GM19463 (cell line): Measurements from ENCODE around the gene SGPL1.

ENCODE experiments used
- ATAC-seq: cut with Tn5 transposase; IDR thresholded peaks from one replicate; pipeline ENCODE4 v1.9.1; 2021; ENCODE audit warnings: mild to moderate bottlenecking, moderate library complexity; ENCODE audit not compliant: unreplicated experiment

The SGPL1 gene

DNA sequence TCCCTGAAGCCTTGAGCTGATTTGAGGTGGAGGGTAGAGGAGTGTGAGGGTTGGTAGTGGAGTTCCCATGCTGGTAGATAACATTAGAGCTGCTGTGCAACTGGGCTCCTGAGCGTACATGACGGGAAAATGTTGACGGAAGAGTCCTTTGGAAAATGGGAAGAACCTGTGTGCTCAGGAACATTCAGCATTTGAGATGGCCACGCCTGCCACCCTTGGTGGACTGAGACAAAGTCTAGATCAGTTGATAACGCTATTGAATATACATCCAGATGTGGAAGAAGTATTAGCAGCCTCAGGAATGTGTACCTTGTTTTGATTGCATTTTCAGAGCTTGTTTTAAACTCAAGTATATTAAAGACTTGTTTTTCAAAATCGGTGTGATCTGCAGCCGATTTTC, 56.5 kb downstream of the SGPL1 start:
- ATAC-seq: no peak

DNA sequence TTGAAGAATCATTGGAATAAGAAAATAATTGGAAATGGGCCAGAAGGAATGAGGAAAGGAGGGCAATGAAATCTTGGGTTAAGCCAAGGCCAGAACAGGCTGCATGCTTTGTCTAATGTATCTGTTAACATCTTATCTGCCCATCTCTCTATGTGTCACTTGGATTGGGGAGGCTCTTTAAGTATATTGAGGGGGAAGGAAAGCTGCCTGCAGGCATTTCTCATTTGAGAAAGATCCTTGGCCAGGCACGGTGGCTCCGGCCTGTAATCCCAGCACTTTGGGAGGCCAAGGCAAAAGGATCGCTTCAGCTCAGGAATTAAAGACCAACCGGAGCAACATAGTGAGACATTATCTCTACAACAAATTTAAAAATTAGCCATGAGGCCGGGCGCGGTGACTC, 58.3 kb downstream of the SGPL1 start:
- no peak for ATAC-seq

DNA sequence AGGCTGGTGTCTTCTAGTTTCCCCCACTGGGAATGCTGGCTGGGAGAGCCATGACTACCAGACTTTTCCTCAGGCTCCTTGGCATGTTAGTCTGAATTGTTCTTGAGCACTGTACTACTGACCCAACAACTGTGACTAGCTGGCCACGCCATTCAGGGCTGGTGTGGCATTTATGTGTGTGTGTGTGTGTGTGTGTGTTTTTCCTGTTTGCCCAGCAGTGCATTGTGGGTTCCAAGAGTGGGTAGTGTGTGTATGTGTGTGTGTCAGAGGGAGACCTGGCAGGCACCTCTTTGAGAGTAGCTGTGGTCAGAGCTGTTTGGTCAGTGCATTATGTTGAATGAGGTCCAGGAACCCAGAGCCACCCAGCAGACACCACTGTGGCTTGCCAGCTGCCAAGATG, 63.5 kb downstream of the SGPL1 start:
- ATAC-seq: no peak

DNA sequence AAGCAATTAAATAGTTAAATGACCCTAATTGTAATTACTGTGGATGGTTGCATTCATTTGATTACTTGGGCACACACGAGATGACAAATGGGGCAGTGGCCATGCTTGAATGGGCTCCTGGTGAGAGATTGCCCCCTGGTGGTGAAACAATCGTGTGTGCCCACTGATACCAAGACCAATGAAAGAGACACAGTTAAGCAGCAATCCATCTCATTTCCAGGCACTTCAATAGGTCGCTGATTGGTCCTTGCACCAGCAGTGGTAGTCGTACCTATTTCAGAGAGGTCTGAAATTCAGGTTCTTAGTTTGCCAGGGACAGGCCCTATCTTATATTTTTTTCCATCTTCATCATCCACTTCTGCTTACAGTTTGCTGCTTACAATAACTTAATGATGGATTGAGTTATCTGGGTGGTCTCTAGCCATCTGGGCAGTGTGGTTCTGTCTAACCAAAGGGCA, 64.4 kb downstream of the SGPL1 start:
- ATAC-seq: peak; percentile 57

DNA sequence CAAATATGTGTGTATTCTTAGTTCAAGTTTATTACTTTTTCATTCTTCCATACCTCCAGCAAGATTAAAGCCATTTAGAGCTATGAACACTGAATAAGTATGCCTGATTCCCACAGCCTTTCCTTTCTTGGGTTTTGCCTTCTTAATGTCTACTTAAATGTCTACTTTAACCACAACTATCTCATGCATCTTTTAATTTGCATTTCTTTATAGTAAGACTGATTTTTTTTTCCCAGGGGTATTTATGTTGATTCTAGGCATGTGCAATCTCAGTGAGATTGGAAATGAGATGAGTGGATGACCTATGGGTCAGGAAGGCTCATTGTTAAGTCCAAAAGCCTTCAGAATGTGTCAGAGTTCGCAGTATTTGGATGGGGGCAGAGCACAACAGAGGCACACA, 69.0 kb downstream of the SGPL1 start:
- no peak for ATAC-seq

DNA sequence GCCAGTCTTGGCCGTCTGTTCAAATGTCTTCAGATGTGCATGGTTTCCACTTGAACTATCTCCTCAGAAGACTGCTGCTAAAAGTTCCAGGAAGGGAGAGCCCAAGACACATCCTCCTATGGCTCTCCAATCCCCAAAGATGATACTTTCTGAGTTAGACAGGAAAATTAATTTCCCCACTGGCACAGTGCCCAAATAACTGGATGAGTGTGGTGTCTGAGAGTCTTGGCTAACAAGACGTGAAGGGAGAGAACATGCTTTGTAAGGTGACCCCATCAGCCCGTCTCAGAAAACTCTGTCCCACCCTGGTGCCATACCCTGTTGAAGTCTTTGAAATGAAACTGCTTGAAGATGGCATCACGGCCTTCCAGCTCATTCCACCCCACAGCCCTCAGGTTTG, 69.7 kb downstream of the SGPL1 start:
- no peak for ATAC-seq

DNA sequence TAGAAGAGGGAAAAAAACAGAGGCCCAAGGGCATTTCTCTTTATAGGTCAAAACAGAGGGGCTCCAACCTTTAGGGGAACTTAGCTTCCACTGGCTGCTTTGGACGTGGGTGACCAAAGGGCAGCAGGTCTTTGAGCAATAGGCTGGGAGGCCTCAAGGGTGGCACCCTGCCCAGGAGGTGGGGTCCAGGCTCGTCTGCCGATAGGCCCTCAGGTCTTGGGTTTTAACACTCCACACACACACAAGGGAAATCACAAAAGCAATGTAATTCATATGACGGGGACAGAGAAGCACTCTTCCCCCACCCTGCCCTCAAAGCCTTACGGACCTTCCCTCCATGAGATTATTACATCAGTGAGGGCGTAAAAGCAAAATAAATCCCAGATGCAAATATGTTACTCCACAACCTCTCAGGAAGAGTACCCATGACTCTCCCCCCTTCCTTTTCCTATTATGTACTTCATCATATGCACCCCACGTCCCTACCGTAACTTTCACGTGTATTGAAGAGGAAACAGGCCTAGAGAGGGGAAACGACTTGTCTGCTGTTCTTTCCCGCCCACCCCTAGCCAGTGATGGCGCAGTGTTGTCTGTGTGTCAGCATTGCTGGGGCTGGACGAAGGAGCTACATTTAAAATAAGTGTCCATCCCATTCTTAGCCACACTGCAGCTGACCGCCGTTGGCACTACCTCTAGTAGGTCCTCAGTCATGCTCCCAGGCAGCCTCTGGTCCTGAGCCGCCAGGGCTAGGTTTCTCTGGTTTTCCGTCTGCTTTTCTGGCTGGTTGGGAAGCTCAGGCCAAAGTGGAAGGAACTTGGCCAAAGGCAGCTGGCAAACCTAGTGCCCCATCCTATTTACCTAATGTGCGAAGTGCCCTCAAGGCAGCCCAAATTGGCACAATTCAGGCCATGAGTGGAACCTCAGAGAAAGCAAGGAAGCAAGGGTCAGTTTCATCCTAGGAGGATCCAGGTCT, 70.5 kb downstream of the SGPL1 start:
- no peak for ATAC-seq

DNA sequence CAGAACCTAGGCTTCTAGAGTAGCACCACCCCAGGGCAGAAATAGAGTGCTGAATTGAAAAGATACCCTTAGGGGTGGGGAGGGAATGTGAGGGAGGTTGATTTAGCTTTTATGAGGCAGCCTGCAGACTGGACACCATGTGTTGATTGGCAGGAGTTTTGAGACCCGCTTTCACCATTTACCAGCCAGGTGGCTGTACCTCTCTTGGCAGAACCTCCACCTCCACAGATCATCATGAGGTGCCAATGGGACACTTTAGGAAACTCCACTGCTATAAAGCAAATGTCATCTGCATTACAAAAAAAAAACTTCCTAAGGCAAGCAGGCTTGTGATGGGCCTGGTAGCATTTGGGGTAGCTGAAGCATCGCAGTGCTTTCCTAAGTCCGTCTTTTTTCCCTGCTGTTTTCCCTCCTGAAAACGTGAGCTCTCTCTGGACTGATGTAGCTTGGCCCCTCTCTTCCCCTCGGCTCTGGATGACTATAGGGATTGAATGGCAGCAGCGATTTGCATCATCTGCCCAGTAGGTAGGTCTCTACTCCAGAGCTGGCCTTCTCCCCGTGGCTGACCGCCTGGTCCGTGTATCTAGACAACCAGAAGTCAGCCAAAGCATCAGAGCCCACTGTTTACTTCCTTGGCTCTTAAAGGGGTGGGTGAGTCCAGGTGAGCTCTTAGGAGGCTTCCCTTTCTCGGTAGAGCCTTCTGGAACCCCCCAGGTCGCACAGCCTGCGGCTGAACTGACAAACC, 71.3 kb downstream of the SGPL1 start:
- ATAC-seq: no peak

DNA sequence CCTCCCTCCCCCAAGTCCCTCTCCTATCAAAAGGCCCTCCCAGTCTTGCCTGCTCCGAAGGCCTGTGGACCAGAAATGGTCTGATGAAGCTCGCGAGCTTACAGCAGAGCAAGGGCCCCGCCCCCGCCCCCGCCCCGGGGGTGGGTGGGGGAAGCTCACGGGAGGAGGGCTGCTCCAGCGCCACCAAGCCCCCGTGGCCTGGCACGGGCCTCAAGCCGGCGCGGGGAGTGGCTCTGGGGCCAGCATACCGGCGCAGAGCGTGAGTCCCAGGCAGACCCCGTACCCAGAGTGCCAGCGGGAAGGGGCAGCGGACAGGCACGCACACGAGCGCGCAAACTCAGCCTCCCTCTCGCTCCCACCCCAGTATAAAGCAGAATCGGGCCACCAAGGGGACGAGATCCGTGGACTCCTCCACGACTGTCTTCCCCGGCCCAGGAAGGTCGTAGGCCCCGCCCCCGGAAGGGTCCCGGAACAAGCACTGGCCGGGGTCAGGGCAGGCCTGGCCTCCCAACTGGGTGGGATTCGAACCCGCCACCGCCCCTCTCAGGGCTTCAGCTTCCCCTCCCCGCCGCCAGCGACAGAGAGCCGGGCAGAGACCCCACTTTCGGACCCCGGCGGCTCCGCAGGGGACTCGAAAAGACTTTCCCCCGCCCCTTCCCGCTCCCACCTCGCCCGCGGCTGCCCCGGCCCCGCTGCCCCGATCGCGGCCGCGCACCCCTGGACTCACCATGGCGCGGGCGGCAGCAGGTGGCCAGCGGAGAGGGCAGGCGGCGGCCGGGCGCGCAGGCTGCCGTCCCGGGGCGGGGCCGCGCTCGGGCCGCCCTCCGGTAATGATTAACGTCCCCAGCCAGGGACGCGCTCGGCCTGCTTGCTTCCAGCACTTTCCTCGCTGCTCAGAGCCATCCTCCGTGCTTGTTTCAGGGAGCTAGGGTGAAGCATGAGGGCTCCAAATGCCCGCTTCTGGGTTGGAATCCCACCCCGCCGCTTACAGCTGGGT, 72.4 kb downstream of the SGPL1 start, which contains the start of gene PCBD1:
PCBD1 (minus strand) TSS at position 762 of the 997 bp plus-strand sequence; CDS start at position 730, 32 bp downstream.
- peak; percentile 81 for ATAC-seq

DNA sequence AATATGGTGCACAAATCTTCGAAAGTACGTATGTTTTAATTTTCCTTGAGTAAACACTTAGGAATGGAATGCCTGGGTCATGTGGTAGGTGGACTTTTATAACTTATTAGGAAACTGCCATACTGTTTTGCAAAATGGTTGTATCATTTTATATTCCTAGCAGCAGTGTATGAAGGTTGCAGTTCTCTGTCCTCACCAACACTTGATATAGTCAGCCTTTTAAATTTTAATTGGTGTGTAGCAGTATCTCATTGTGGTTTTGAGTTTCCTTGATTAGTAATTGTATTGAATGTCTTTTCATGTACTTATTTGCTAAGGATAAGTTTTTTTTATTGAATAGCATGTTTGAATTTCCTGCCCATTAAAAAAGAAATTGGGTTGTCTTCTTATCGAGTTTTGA, 73.5 kb downstream of the SGPL1 start:
- ATAC-seq: no peak

DNA sequence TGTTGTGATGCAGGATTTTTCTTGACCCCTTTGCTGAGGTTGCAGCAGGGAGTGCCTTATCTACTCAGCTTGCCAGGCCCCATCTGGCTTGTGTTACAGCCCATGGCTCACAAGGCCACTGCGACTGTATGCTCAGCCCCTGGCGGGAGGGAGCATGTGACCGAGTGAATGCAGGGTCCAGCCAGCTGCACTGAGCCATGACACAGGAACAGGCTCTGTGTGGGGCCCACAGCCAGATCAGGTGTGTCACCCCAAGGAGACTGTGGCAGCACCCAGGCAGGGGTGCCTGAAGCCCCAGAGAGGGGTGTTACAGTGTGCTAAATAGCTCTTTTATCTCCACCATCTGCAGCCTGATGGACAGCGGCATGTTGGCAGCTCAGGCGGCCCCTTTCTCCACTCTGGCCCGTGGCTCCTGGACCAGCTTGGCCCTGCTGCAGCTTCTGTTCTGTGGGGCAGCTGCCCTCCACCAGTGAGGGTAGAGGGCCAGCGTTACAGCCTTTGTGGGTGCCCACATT, 75.2 kb downstream of the SGPL1 start:
- ATAC-seq: no peak

DNA sequence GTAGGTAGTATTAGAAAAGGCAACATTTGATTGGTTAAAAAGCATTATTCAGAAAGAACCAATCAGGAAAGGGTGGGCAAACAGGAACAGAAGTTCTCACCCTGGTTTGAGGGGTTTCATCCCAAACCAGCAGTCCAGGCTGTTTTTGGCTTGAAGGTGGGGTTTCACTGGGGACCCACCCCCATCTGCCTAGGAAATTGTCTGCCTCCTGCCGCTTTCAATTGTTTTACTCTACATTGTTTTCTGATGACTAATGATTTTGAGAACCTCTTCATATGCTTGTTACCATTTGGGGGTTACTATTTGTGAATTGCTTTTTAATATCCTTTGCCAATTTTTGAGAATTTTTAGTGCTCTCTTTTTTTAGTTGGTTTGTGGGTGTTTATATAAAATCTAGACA, 75.9 kb downstream of the SGPL1 start:
- ATAC-seq: no peak

DNA sequence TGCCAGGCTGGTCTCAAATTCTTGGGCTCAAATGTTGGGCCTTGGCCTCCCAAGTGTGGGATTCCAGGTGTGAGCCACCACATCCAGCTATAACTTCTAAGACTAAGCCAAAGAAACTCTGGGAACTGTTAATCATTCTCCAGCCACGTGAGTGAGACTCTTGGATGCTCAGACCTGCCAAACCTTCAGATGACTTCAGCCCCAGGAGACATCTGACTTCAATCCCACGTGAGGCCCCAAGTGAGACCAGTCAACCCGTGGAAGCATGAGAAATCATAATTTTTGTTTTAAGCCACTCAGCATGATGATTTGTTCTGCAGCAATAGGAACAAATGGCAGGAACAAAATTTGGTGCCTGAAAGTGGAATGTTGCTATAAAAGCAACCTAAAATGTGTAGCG, 76.9 kb downstream of the SGPL1 start:
- no peak for ATAC-seq

DNA sequence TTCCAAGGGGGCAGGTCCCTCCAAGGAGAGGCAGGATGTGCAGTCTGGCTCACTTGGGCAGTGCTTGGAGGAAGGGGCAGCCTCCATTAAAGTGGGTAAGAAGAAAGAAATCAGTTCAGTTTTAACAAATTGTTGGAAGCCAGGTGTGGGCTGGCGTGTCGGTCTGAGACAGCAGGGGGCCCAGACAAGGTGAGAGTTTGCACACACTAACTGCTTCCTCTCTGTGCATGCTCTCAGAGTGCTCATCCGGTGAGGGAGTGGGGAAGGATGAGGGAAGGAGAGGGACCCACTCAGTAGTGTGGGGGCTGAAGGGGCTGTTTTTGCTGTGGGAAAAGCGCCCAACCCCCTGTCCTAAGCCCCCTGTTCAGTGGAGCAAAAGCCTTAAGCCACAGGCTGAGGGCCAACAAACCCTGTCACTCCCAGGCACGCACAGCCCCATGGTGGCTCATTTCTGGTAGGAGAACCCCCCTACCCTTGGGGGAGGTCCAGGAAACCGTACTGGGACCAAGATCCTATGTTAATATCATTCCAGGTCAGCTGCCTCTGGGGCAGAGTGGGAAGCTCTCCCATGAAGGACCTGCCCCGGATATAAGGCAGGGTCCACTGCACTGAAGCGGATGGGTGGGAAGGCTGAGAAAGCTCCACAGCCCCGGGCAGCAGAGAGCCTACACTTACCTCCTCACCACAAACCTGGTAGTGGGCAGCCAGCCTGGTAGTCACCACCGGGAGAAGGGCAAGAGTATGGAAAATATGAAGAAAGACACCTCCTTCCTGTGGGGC, 77.7 kb downstream of the SGPL1 start:
- ATAC-seq: no peak

DNA sequence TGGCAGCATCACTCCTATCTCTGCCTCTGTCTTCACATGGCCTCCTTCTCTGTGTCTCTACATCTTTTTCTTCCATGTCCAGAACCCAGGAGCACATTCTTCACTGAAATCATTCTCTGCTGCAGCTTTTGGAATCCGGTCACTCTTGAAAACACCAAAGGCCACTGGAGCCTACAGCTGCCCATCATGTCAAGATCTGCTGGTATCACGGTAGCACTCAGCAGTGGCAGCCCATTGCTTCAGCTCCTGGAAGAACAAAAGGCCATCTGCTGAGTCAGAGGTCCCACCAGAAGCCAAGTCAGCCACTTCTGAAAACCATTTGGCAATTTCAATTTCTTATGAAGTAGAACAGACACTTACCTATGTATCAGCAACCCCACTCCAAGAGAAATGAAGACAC, 78.7 kb downstream of the SGPL1 start:
- ATAC-seq: no peak

DNA sequence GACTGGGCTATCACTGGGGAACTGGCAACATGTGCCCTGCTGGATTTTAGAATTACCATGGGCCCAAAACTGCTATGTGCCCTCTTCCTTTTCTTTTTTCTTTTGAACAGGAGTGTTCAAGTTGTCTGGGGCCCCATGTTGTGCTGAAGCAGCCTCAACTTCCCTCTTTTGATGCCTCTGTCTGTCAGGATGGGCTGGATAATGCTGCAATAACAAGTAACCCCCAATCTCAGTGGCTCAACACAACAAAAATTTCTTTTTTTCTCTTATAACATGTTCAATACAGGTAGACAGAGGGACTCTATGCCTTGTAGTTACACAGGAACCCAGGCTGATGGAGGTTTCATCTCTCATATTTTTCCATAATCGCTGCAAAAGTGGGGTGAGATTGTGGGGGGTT, 80.8 kb downstream of the SGPL1 start:
- no peak for ATAC-seq

DNA sequence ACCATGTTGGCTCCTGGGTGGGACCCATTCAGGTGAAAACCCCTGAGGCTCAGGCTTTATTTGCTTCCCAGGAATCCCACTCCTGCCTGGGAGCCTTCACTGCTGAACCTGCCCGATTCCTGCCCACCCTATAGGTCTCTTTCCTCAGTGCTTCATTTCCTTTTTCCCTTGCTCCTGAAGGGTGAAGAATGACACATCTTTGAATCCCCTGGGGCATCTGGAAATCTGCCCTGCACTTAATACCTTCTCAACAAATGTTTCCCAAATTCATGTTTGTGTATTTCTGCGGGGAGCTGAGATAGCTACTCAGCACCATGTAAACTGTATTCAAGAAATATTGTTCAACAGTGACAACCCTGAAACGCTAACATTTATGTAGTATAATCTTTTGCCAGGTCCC, 82.9 kb downstream of the SGPL1 start:
- ATAC-seq: no peak

DNA sequence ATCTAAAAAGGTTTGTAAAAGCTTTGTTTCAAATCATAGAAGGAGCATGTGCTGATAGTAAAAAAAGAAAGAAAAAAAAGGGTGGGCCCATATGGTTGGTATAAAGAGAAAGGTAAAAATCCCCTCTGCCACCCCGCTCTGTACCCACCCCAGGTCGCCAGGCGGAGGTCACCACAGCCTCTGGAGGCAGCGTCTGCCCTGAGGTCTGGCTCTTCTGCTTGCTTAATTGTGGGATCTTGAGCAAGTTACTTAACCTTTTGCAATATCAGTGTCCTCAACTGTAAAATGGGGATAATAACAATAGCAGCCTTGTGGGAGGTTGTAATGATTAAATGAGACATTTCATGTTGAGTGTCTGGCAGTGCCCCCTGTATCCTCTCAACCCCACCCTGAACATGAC, 83.3 kb downstream of the SGPL1 start:
- no peak for ATAC-seq

DNA sequence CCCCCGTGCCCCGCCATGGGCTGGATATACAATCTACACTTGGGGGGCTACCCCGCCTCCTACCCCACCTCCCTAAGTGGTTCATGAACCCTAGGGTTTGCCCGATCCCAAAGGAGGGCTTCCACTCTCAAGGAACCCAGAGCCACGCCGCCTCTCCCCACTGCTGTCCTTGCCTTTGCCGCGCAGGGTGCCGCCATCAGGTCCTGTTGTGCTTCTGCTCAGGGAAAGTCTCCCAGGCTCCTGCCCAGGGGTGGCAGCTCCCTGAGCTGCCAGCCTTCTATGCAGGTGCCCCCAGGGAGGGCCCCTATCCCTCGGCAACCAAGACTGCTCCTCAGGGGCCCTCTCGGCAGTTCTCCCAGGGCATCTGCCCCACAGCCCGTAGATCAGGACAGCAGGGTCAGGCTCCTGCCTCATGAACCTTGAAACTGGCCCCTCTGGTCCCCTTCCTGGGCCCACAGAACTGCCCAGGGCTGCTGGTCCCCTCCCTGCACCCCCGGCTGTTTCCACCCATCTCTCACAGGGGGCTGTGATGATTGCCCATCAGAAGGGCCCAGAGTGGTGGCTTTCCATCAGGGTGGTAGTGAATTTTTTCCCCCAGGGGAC, 85.6 kb downstream of the SGPL1 start:
- no peak for ATAC-seq
